Measurements from ENCODE around the gene NPIPB5. TPM values are rescaled to one million over a fixed set of nuclear protein-coding genes. Genes with fewer than 3 reads are reported as not detected.
A peak's percentile ranks its signal among the peaks of the same experiment; 100 is the strongest.
"Not testable (repeated sequence)": the region's sequence is repeated elsewhere in the genome, so short reads cannot be mapped to it uniquely, and the experiment has no call there.

The NPIPB5 gene
- 100 to 1,000 TPM; 228 to 395 TPM for total RNA-seq

DNA sequence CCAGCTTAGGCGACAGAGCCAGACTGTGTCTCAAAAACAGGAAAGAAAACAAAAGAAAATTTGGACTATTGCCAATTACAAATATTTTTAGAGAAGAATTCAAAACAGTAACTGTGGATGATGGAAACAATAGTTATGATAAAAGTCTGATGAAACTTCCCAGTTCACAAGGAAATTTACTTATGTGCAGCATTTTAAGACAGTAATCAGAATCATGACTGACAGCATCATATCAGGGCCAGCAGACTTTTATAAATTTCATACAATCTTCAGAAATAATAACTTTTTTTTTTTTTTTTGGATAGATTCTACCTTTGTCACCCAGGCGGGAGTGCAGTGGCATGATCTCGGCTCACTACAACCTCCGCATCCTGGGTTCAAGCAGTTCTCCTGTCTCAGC lies at the start of gene NPIPB5:
Gene NPIPB5 (plus strand): TSS at position 301 of the 400 bp plus-strand sequence. CDS start 2,911 bp downstream, outside the sequence.
- H3K9me3 Mint-ChIP-seq (ENCODE audit: low read depth); CTCF ChIA-PET; H3K4me3 Mint-ChIP-seq; ATAC-seq; H3K27ac Mint-ChIP-seq; H3K36me3 Mint-ChIP-seq; H3K27me3 Mint-ChIP-seq; H3K4me1 Mint-ChIP-seq; DNase-seq: not testable (repeated sequence)

DNA sequence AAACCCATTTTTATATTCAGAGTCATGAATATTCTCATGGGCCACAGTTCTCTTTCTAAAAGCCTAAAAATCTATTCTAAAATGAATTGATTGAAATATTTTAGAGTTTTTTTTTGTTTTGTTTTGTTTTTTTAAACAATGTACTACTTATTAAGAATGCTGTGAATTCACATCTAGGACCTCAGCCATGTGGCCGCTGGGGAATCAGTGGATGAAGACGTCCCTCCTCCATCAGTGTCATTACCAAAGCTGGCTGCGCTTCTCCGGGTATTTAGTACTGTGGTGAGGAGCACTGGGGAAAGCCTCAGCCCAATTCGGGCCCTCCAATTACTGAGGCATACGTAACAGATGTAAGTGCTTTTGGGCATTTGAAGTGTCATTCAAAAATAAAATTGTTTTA lies 41.8 kb upstream of the NPIPB5 start:
- ATAC-seq; H3K9me3 Mint-ChIP-seq (ENCODE audit: low read depth); H3K4me1 Mint-ChIP-seq; H3K27ac Mint-ChIP-seq; DNase-seq; H3K4me3 Mint-ChIP-seq; H3K36me3 Mint-ChIP-seq; CTCF ChIA-PET; H3K27me3 Mint-ChIP-seq: not testable (repeated sequence)

DNA sequence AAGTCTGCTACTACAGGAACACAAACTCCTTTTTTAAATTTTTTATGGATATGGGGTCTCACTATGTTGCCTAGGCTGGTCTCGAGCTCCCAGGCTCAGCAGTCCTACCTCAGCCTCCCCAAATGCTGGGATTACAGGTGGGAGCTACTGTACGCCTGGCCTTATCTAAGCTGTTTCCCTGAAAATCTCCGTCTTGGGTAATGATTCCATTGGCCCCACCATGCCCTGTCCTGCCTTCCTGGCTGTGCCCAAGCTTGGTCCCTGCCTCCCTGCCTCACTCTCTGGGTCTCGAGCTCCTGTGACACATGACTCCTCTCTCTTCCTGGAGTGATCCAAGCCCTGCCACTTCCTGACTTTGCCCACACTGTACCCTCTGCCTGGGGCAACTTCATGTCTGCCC lies 27.3 kb downstream of the NPIPB5 start:
- H3K9me3 Mint-ChIP-seq (ENCODE audit: low read depth); H3K27me3 Mint-ChIP-seq; CTCF ChIA-PET; H3K27ac Mint-ChIP-seq; H3K4me1 Mint-ChIP-seq; H3K36me3 Mint-ChIP-seq; H3K4me3 Mint-ChIP-seq; ATAC-seq: not testable (repeated sequence)
- peak; percentile 37 for DNase-seq

DNA sequence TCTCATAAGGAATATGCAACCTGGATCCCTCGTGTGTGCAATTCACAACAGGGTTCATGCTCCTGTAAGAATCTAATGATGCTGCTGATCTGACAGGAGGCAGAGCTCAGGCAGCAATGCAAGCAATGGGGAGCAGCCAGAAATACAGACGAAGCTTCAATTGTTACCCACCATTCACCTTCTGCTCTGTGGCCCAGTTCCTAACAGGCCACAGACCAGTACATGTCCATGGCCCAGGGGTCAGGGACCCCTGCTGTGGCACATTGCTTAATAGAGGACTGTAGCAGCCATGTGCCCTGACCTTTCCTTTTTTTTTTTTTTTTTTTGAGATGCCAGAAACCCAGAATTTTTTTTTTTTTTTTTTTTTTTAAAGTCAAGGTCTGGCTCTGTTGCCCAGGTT lies 34.1 kb downstream of the NPIPB5 start:
- H3K9me3 Mint-ChIP-seq (ENCODE audit: low read depth); H3K4me1 Mint-ChIP-seq; CTCF ChIA-PET; DNase-seq; H3K4me3 Mint-ChIP-seq; H3K27me3 Mint-ChIP-seq; ATAC-seq; H3K36me3 Mint-ChIP-seq; H3K27ac Mint-ChIP-seq: not testable (repeated sequence)

DNA sequence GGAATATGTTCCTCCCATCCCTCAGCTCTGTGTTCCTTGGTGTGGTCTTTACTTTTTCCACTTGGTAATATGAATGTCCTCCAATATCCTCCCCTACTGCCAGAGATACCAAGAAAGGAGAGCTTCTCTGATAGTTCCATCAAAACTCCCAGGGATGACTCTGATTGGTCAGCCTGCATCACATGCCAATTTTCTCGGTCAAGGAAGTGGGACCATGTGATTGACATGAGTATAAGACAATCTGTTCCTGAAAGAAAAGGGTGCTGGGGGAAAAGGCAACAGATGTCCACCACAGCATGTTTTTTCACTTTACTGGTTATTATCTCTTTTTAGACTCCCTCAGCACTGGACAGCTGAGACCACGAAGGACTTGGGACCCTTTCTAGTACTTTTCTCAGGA lies 35.9 kb downstream of the NPIPB5 start:
- H3K27me3 Mint-ChIP-seq; CTCF ChIA-PET; H3K27ac Mint-ChIP-seq; H3K36me3 Mint-ChIP-seq; DNase-seq; H3K4me1 Mint-ChIP-seq; H3K9me3 Mint-ChIP-seq (ENCODE audit: low read depth); H3K4me3 Mint-ChIP-seq; ATAC-seq: not testable (repeated sequence)

DNA sequence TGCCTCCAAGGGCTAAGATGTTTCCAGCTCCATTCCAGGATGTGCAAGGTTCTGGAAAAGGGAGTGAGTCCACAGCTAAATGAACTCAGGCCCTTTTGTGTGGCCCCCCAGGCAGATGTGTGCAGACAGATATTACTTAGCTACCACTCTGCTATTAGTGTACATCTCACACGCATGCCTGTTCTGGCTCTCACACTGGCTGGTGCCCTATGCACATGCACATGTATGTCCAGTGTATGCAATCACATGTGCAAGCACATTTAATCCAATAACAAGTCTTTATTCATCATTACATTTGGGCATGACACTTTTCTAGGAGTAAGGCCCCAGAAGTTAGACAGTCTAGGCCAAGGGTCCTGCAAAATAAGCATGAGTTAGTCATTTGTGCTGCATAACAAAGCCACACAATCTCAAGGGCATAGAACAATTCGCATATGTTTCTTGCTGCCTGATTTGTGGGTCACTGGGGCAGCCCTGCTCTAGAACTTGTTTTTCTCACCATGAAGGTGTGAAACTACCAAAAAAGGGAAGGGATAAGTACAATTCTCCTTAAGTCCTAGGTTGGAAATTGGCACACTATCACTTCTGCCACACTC lies 36.6 kb downstream of the NPIPB5 start:
- ATAC-seq, H3K27ac Mint-ChIP-seq, H3K27me3 Mint-ChIP-seq: not testable (repeated sequence)

DNA sequence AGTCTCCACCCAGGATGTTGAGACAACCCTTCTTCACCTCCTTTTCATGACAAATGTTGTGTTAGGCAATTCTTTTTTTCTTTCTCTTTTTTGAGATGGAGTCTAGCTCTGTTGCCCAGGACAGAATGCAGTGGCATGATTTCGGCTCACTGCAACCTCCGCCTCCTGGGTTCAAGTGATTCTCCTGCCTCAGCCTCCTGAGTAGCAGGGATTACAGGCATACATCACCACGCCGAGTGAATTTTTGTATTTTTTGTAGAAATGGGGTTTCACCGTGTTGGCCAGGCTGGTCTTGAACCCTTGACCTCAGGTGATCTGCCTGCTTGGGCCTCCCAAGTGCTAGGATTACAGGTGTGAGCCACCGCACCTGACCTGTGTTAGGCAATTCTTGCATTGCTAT lies 39.2 kb downstream of the NPIPB5 start:
- H3K4me3 Mint-ChIP-seq; H3K4me1 Mint-ChIP-seq; H3K9me3 Mint-ChIP-seq (ENCODE audit: low read depth); H3K36me3 Mint-ChIP-seq; ATAC-seq; H3K27me3 Mint-ChIP-seq; DNase-seq; CTCF ChIA-PET; H3K27ac Mint-ChIP-seq: not testable (repeated sequence)

More for the DNA sequence above, 36.6 kb downstream of the NPIPB5 start:
- H3K36me3 Mint-ChIP-seq; CTCF ChIA-PET; H3K4me3 Mint-ChIP-seq; H3K4me1 Mint-ChIP-seq; H3K9me3 Mint-ChIP-seq (ENCODE audit: low read depth): not testable (repeated sequence)
- DNase-seq = peak; percentile 38

DNA sequence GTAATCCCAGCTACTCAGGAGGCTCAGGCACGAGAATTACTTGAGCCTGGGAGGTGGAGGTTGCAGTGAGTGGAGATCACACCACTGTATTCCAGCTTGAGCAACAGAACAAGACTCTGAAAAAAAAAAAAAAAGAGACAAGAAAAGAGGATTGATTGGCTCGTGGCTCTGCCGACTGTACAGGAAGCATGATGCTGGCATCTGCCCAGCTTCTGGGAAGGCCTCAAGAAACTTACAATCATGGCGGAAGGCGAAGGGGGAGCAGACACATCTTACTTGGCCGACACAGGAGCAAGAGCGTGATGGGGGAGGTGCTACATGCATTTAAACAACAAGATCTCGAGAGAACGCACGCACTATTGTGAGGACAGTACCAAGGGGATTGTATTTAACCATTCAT lies 40.5 kb downstream of the NPIPB5 start:
- H3K36me3 Mint-ChIP-seq; H3K4me3 Mint-ChIP-seq; H3K4me1 Mint-ChIP-seq; ATAC-seq; H3K27ac Mint-ChIP-seq; H3K9me3 Mint-ChIP-seq (ENCODE audit: low read depth); DNase-seq; H3K27me3 Mint-ChIP-seq; CTCF ChIA-PET: not testable (repeated sequence)

DNA sequence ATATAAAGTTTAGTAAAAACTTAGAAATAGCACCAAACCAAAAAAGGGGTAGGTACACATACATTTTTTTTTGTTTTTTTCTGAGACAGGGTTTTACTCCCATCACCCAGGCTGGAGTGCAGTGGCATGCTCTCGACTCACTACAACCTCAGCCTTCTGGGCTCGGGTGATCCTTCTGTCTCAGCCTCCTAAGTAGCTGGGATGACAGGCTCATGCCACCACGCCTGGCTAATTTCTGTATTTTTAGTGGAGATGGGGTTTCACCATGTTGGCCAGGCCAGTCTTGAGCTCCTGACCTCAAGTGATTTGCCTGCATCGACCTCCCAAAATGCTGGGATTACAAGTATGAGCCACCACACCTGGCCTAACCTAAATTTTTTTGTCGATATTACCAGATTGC lies 41.0 kb downstream of the NPIPB5 start:
- H3K27me3 Mint-ChIP-seq; CTCF ChIA-PET; H3K9me3 Mint-ChIP-seq (ENCODE audit: low read depth); H3K27ac Mint-ChIP-seq; H3K4me1 Mint-ChIP-seq; H3K36me3 Mint-ChIP-seq; ATAC-seq; H3K4me3 Mint-ChIP-seq: not testable (repeated sequence)
- DNase-seq = peak; percentile 33

DNA sequence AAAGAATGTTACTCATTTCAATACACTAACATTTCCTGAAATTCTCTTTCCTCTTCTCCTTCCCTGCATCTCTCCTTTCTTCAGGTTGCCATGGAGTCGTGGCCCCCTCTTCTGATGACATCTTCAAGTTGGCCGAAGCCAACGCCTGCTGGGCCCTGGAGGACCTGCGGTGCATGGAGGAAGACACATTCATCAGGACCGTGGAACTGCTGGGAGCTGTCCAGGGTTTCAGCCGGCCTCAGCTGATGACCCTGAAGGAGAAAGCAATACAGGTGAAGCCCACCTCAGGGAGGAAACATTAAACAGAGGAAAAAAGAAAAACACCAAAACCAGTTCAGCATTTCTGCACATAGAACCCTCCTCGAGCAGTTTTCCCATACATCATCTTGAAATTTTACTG lies 46.1 kb downstream of the NPIPB5 start:
- not testable (repeated sequence) for H3K36me3 Mint-ChIP-seq

More for the DNA sequence above, 46.1 kb downstream of the NPIPB5 start:
- H3K27ac Mint-ChIP-seq; H3K27me3 Mint-ChIP-seq; CTCF ChIA-PET; H3K4me1 Mint-ChIP-seq; ATAC-seq; H3K4me3 Mint-ChIP-seq; DNase-seq; H3K9me3 Mint-ChIP-seq (ENCODE audit: low read depth): not testable (repeated sequence)

Other genes starting within 250 kb of the NPIPB5 start
- gene POLR3E, start 213.5 kb upstream of the NPIPB5 start, total RNA-seq = 10 to 100 TPM; 56.5 to 88.0 TPM
- gene CDR2, start 136.3 kb upstream of the NPIPB5 start, total RNA-seq = 10 to 100 TPM; 42.5 to 49.1 TPM